Natural killer cell treated with Interleukin-12 subunit alpha and Interleukin-12 subunit beta and Interleukin-15 and Interleukin-18, amount 100 ng/mL, for 72 hours (primary cell): ENCODE data around the gene NELL2. TPM values are rescaled to one million over a fixed set of nuclear protein-coding genes. Genes with fewer than 3 reads are reported as not detected.

Source experiments
- ATAC-seq, 2 donors: fragments of 150-1000 bp; cut with Tn5 transposase in 1 of 2; sonication (Bioruptor Pico), chemical (Tn5 transposase) in 1 of 2; 2 replicates each; pipeline ENCODE4 v1.10.0; 2021
- DNase-seq: peaks from one replicate; pipeline ENCODE4 v3.0.0; 2022; ENCODE audit warnings: low spot score
- H3K27ac Mint-ChIP-seq, 2 donors: 1 replicate in 1 of 2; 2 replicates in 1 of 2; pipeline ENCODE4 v1.8.0; 2022; ENCODE audit warnings: mixed read lengths in 2 of 2, mild to moderate bottlenecking in 1 of 2, moderate library complexity in 1 of 2
- H3K27me3 Mint-ChIP-seq, 2 donors: 1 replicate in 1 of 2; 2 replicates in 1 of 2; pipeline ENCODE4 v1.8.0; 2022; ENCODE audit warnings: mixed read lengths in 2 of 2
- H3K36me3 Mint-ChIP-seq: one replicate; pipeline ENCODE4 v1.8.0; 2022; ENCODE audit warnings: mixed read lengths
- H3K4me1 Mint-ChIP-seq, 2 donors: 1 replicate in 1 of 2; 2 replicates in 1 of 2; pipeline ENCODE4 v1.8.0; 2022; ENCODE audit warnings: low read depth in 2 of 2, mixed read lengths in 2 of 2, mild to moderate bottlenecking in 1 of 2
- H3K4me3 Mint-ChIP-seq: one replicate; pipeline ENCODE4 v1.8.0; 2022; ENCODE audit warnings: mixed read lengths
- H3K9me3 Mint-ChIP-seq: 2 replicates; pipeline ENCODE4 v1.8.0; 2022; ENCODE audit warnings: mixed read lengths
- total RNA-seq, 2 donors: library from RNA; stranded (reverse); gene quantifications; one replicate each; pipeline ENCODE4 v1.2.3, GENCODE V29; 2022

Gene NELL2
- total RNA-seq, 2 donors from 2014 or later: 1.6 to 2.6 TPM

DNA sequence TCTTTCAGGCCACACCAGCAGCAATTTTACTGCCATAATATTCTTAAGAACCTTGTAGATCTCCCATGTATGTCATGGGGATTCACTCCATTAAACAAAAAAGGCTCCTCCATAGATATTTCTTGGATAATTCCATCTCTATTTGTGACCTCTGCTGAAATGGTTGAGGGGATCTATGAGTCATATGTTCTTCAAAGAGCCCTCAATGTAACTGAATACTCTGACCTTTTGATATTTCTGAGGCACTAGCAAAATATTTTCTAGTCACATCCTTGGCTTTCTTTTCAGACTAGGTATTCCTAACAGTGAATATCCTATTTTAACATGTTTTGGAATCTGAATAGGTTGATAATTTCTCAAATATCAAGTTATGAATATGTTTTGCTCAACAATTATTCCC is 6.6 kb downstream of the NELL2 start:
- Mint-ChIP-seq H3K9me3 (peaks cover 3% of the 10 kb centered on the region), H3K4me1 (peaks cover 0 to under 1% of the 10 kb centered on the region in 2 donors), H3K4me3 (no peak overlapping the region), H3K27me3 (peaks cover 11 to 39% of the 10 kb centered on the region in 2 donors), H3K27ac (no peak overlapping the region), H3K36me3 (peaks cover 14% of the 10 kb centered on the region)
- DNase-seq (no peak), ATAC-seq (no peak)

DNA sequence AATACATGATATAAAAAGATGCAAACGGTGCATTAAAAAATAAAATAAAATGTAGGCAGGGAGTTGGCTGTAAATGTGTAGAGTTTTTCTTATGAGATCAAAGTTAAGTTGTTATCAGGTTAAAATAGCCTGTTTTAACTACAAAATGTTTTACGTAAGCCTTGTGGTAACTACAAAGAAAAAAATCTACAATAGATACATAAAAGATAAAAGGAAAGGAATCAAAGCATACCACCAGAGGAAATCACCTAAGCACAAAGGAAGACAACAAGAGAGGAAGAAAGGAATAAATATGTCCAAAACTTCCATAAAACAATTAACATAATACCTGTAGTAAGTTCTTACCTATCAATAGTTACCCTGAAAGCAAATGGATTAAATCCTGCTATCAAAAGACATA is 12.2 kb downstream of the NELL2 start:
- no peak overlapping the region for H3K4me3 Mint-ChIP-seq
- peaks cover 0 to 5% of the 10 kb centered on the region in 2 donors for H3K27me3 Mint-ChIP-seq
- no peaks in the 10 kb centered on the region for H3K4me1 Mint-ChIP-seq
- no peak overlapping the region for H3K27ac Mint-ChIP-seq
- ATAC-seq (no peak), DNase-seq (no peak)
- H3K36me3 Mint-ChIP-seq: peaks cover 18% of the 10 kb centered on the region
- H3K9me3 Mint-ChIP-seq: peaks cover 9% of the 10 kb centered on the region

- ATAC-seq: no peak
- DNase-seq: no peak
- Mint-ChIP-seq H3K4me3 (no peak overlapping the region), H3K4me1 (no peaks in the 10 kb centered on the region), H3K9me3 (peaks cover 7% of the 10 kb centered on the region), H3K27me3 (peaks cover 8 to 10% of the 10 kb centered on the region in 2 donors), H3K36me3 (peaks cover 11% of the 10 kb centered on the region), H3K27ac (peak overlapping the region in 1 of 2 donors; percentile 16)
These were observed 16.0 kb downstream of the NELL2 start for GRCh38 chr12:44859998-44860689.

- ATAC-seq: no peak
- no peak overlapping the region for H3K4me3 Mint-ChIP-seq
These were observed 17.8 kb downstream of the NELL2 start for GRCh38 chr12:44858226-44858855.

GRCh38 chr12:44852483-44852882 is 23.6 kb downstream of the NELL2 start:
- Mint-ChIP-seq H3K4me1 (peaks cover 14 to 16% of the 10 kb centered on the region in 2 donors), H3K27ac (no peak overlapping the region)

More at GRCh38 chr12:44858226-44858855, 17.8 kb downstream of the NELL2 start:
- Mint-ChIP-seq H3K4me1 (no peaks in the 10 kb centered on the region), H3K27me3 (peaks cover 8 to 10% of the 10 kb centered on the region in 2 donors), H3K27ac (no peak overlapping the region), H3K9me3 (peaks cover 3% of the 10 kb centered on the region), H3K36me3 (peaks cover 10% of the 10 kb centered on the region)
- DNase-seq: no peak

GRCh38 chr12:44851586-44851985 is 24.5 kb downstream of the NELL2 start:
- Mint-ChIP-seq H3K36me3 (no peaks in the 10 kb centered on the region), H3K4me3 (no peak overlapping the region), H3K27ac (no peak overlapping the region), H3K27me3 (peaks cover 5 to 10% of the 10 kb centered on the region in 2 donors), H3K9me3 (no peaks in the 10 kb centered on the region), H3K4me1 (peaks cover 16 to 21% of the 10 kb centered on the region in 2 donors)
- DNase-seq: no peak
- ATAC-seq: no peak

More at GRCh38 chr12:44852483-44852882, 23.6 kb downstream of the NELL2 start:
- Mint-ChIP-seq H3K4me3 (no peak overlapping the region), H3K36me3 (no peaks in the 10 kb centered on the region), H3K9me3 (no peaks in the 10 kb centered on the region), H3K27me3 (peaks cover 5 to 10% of the 10 kb centered on the region in 2 donors)
- no peak for DNase-seq
- no peak for ATAC-seq

GRCh38 chr12:44848703-44849085 is 27.4 kb downstream of the NELL2 start:
- peaks cover 16 to 24% of the 10 kb centered on the region in 2 donors for H3K4me1 Mint-ChIP-seq
- DNase-seq (no peak), ATAC-seq (peak in 1 of 2 donors; percentile 51)
- peaks cover 0 to 2% of the 10 kb centered on the region in 2 donors for H3K27me3 Mint-ChIP-seq
- H3K9me3 Mint-ChIP-seq: no peaks in the 10 kb centered on the region
- peak overlapping the region; percentile 50 for H3K4me3 Mint-ChIP-seq
- peak overlapping the region; percentile 85 to 91 for H3K27ac Mint-ChIP-seq
- H3K36me3 Mint-ChIP-seq: no peaks in the 10 kb centered on the region

DNA sequence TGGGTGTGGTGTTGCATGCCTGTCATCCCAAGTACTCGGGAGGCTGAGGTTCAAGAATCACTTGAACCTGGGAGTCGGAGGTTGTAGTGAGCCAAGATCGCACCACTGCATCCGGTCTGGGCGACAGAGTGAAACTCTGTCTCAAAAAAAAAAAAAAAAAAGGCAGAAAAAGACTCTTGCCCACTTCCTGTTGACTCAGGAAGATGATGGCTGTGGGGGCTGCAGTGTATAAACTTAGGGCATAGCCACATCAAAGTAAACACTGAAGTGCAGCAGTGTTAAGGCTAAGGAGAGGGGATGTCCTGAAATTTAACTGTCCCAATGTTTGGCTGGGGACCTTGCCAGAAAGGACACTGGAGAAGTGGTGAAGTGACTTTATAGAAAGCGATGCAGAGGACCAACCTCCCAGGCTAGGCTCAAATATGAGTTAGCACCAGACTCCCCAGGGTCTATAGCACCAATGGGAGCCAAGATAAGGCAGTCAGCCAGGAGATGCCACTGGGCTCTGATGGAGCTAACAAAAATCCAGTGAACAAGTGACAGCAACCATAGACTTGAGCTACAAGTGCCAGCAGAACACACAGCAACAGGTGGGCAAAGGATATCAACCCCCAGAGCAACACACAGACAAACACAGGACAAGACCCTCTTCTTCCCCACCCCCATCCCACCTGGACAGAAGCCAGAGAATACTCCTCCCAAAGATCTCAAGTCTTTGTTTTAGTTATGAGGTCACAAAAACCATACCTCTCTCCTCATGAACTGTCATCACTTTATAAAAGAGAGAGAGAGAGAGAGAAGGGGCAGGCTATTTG is 28.0 kb downstream of the NELL2 start:
- Mint-ChIP-seq H3K9me3 (no peaks in the 10 kb centered on the region), H3K27me3 (peaks cover 0 to 2% of the 10 kb centered on the region in 2 donors), H3K36me3 (no peaks in the 10 kb centered on the region), H3K4me1 (peaks cover 16 to 24% of the 10 kb centered on the region in 2 donors), H3K4me3 (peak overlapping the region; percentile 50), H3K27ac (peak overlapping the region; percentile 85 to 91)
- peak; percentile 59 for DNase-seq
- peak; percentile 82 to 95 for ATAC-seq

GRCh38 chr12:44847403-44847802 is 28.7 kb downstream of the NELL2 start:
- Mint-ChIP-seq H3K27ac (peak overlapping the region; percentile 85 to 91), H3K9me3 (no peaks in the 10 kb centered on the region), H3K4me3 (peak overlapping the region; percentile 50), H3K36me3 (no peaks in the 10 kb centered on the region), H3K27me3 (peaks cover 0 to under 1% of the 10 kb centered on the region in 2 donors), H3K4me1 (peaks cover 16 to 24% of the 10 kb centered on the region in 2 donors)
- no peak for DNase-seq
- ATAC-seq: no peak

GRCh38 chr12:44846826-44847225 is 29.3 kb downstream of the NELL2 start:
- H3K27ac Mint-ChIP-seq: peak overlapping the region in 1 of 2 donors; percentile 91
- peaks cover 16 to 24% of the 10 kb centered on the region in 2 donors for H3K4me1 Mint-ChIP-seq
- H3K9me3 Mint-ChIP-seq: no peaks in the 10 kb centered on the region
- DNase-seq (no peak), ATAC-seq (no peak)
- no peaks in the 10 kb centered on the region for H3K36me3 Mint-ChIP-seq
- no peaks in the 10 kb centered on the region for H3K27me3 Mint-ChIP-seq
- no peak overlapping the region for H3K4me3 Mint-ChIP-seq

- no peaks in the 10 kb centered on the region for H3K9me3 Mint-ChIP-seq
- H3K27ac Mint-ChIP-seq: no peak overlapping the region
- peaks cover 0 to 6% of the 10 kb centered on the region in 2 donors for H3K27me3 Mint-ChIP-seq
- H3K4me1 Mint-ChIP-seq: peaks cover 4 to 10% of the 10 kb centered on the region in 2 donors
- DNase-seq: no peak
- no peaks in the 10 kb centered on the region for H3K36me3 Mint-ChIP-seq
- no peak for ATAC-seq
- no peak overlapping the region for H3K4me3 Mint-ChIP-seq
These were observed 33.4 kb downstream of the NELL2 start for GRCh38 chr12:44842669-44843068.

GRCh38 chr12:44839785-44840184 is 36.3 kb downstream of the NELL2 start:
- H3K9me3 Mint-ChIP-seq: no peaks in the 10 kb centered on the region
- ATAC-seq (no peak), DNase-seq (no peak)
- peaks cover 0 to 3% of the 10 kb centered on the region in 2 donors for H3K4me1 Mint-ChIP-seq
- peaks cover 0 to 6% of the 10 kb centered on the region in 2 donors for H3K27me3 Mint-ChIP-seq
- H3K4me3 Mint-ChIP-seq: no peak overlapping the region
- H3K27ac Mint-ChIP-seq: no peak overlapping the region
- no peaks in the 10 kb centered on the region for H3K36me3 Mint-ChIP-seq

DNA sequence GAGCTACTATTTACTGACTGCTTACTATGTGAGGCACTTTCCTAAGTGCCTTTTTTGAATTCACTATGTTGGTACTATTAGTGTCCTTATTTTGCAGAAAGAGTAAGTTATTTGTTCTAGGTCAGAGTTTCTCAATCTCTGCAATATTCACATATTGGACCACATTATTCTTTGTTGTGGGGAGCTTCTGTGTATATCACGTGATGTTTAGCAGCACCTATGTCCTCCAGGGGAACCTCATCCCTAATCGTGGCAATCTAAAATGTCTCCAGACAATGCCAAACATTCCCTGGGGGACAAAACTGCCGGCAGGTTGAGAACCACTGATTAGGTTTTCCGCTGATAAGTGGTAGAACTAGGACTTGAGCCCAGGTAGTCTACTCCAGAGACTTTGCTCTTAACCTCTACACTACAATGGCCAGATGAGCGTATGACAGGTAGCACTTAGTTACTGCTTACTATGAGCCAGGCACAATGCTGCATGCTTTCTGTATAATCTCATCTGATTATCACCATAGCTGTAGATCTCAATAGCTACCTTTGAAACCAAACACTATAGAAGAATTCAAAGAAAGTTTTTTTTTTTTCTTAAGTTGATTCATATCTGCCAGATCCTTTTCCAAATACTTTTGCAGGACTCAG is 38.9 kb downstream of the NELL2 start:
- H3K36me3 Mint-ChIP-seq: no peaks in the 10 kb centered on the region
- H3K9me3 Mint-ChIP-seq: no peaks in the 10 kb centered on the region
- DNase-seq (no peak), ATAC-seq (no peak)
- no peak overlapping the region for H3K4me3 Mint-ChIP-seq
- peaks cover 0 to 3% of the 10 kb centered on the region in 2 donors for H3K4me1 Mint-ChIP-seq
- no peak overlapping the region for H3K27ac Mint-ChIP-seq
- peaks cover 0 to 6% of the 10 kb centered on the region in 2 donors for H3K27me3 Mint-ChIP-seq
